ENCODE results near the gene DOCK2.

DNA sequence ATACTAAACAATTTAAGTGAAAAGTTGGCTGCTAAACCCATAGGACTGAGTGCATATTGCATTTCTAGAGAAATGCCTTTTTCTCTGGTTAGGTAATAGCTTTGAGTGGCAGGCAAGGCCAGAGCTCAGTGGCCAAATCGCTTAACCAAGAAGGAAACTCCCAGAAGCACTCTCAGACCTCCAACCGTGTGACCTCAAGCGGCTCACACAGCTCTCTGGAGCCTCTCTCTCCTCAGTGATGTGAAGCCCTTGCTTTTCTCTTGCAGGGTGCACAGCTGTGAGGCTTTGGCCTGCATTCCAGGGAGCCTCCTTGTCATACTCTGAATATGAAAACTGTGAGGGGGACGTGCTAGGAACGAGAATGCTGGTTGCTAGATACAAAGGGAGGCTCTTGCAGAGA lies 236.6 kb downstream of the DOCK2 start:
- TF ChIP-seq, protein P1, sequence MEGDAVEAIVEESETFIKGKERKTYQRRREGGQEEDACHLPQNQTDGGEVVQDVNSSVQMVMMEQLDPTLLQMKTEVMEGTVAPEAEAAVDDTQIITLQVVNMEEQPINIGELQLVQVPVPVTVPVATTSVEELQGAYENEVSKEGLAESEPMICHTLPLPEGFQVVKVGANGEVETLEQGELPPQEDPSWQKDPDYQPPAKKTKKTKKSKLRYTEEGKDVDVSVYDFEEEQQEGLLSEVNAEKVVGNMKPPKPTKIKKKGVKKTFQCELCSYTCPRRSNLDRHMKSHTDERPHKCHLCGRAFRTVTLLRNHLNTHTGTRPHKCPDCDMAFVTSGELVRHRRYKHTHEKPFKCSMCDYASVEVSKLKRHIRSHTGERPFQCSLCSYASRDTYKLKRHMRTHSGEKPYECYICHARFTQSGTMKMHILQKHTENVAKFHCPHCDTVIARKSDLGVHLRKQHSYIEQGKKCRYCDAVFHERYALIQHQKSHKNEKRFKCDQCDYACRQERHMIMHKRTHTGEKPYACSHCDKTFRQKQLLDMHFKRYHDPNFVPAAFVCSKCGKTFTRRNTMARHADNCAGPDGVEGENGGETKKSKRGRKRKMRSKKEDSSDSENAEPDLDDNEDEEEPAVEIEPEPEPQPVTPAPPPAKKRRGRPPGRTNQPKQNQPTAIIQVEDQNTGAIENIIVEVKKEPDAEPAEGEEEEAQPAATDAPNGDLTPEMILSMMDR (IDR thresholded peaks at IDR 0.05; ENCODE audit: borderline replicate concordance, extremely low read depth, low read length, poor library complexity, severe bottlenecking) = no peak
- TF ChIP-seq EZH2 (IDR thresholded peaks at IDR 0.05; ENCODE audit: borderline replicate concordance, low read depth, low read length, severe bottlenecking) = no peak
